ENCODE data around the gene PUDP.
A peak's percentile ranks its signal among the peaks of the same experiment; 100 is the strongest.
"Not testable (repeated sequence)": the region's sequence is repeated elsewhere in the genome, so short reads cannot be mapped to it uniquely, and the experiment has no call there.

The PUDP gene

GRCh38 chrX:7045238-7045955 is 102.6 kb downstream of the PUDP start:
- TF ChIP-seq CTCF (IDR thresholded peaks at IDR 0.05; ENCODE audit: low read depth, low read length, missing control alignments): no peak
- no peak overlapping the region for H3K4me3 ChIP-seq (ENCODE audit: low read depth, low read length)
- in situ Hi-C loops (cut with HindIII; ENCODE audit: low sequenced_read_pairs): no loop called here
- no peak for DNase-seq (ENCODE audit: low read depth)

GRCh38 chrX:7043796-7044433 is 104.0 kb downstream of the PUDP start:
- DNase-seq (ENCODE audit: low read depth): peak; percentile 27
- in situ Hi-C loops (cut with HindIII; ENCODE audit: low sequenced_read_pairs); H3K4me3 ChIP-seq (ENCODE audit: low read depth, low read length): not testable (repeated sequence)

GRCh38 chrX:7028246-7028645 is 119.7 kb downstream of the PUDP start:
- TF ChIP-seq CTCF (IDR thresholded peaks at IDR 0.05; ENCODE audit: low read depth, low read length, missing control alignments): no peak
- no peak for DNase-seq (ENCODE audit: low read depth)
- in situ Hi-C loops (cut with HindIII; ENCODE audit: low sequenced_read_pairs): no loop called here
- H3K4me3 ChIP-seq (ENCODE audit: low read depth, low read length): no peak overlapping the region

GRCh38 chrX:7027071-7027470 is 120.9 kb downstream of the PUDP start:
- no peak for DNase-seq (ENCODE audit: low read depth)
- in situ Hi-C loops (cut with HindIII; ENCODE audit: low sequenced_read_pairs): no loop called here
- no peak for TF ChIP-seq CTCF (IDR thresholded peaks at IDR 0.05; ENCODE audit: low read depth, low read length, missing control alignments)
- H3K4me3 ChIP-seq (ENCODE audit: low read depth, low read length): no peak overlapping the region

GRCh38 chrX:7026365-7026764 is 121.6 kb downstream of the PUDP start:
- in situ Hi-C loops (cut with HindIII; ENCODE audit: low sequenced_read_pairs); DNase-seq (ENCODE audit: low read depth); H3K4me3 ChIP-seq (ENCODE audit: low read depth, low read length): not testable (repeated sequence)

GRCh38 chrX:7025471-7025870 is 122.5 kb downstream of the PUDP start:
- no peak for TF ChIP-seq CTCF (IDR thresholded peaks at IDR 0.05; ENCODE audit: low read depth, low read length, missing control alignments)
- H3K4me3 ChIP-seq (ENCODE audit: low read depth, low read length): no peak overlapping the region
- DNase-seq (ENCODE audit: low read depth): no peak
- in situ Hi-C loops (cut with HindIII; ENCODE audit: low sequenced_read_pairs): no loop called here

- no peak overlapping the region for H3K4me3 ChIP-seq (ENCODE audit: low read depth, low read length)
- no peak for TF ChIP-seq CTCF (IDR thresholded peaks at IDR 0.05; ENCODE audit: low read depth, low read length, missing control alignments)
- in situ Hi-C loops (cut with HindIII; ENCODE audit: low sequenced_read_pairs): no loop called here
- no peak for DNase-seq (ENCODE audit: low read depth)
Observed at GRCh38 chrX:7024850-7025249, 123.1 kb downstream of the PUDP start.

GRCh38 chrX:7022996-7023395 is 125.0 kb downstream of the PUDP start:
- in situ Hi-C loops (cut with HindIII; ENCODE audit: low sequenced_read_pairs); H3K4me3 ChIP-seq (ENCODE audit: low read depth, low read length); DNase-seq (ENCODE audit: low read depth): not testable (repeated sequence)

Data from astrocyte of the cerebellum (primary cell).